Measurements from ENCODE around the gene KLF13. TPM values are rescaled to one million over a fixed set of nuclear protein-coding genes. Genes with fewer than 3 reads are reported as not detected.
"Not testable (repeated sequence)": the region's sequence is repeated elsewhere in the genome, so short reads cannot be mapped to it uniquely, and the experiment has no call there.

Gene KLF13
- total RNA-seq, 2 donors from 2014 or later, result 25.7 to 38.4 TPM

DNA sequence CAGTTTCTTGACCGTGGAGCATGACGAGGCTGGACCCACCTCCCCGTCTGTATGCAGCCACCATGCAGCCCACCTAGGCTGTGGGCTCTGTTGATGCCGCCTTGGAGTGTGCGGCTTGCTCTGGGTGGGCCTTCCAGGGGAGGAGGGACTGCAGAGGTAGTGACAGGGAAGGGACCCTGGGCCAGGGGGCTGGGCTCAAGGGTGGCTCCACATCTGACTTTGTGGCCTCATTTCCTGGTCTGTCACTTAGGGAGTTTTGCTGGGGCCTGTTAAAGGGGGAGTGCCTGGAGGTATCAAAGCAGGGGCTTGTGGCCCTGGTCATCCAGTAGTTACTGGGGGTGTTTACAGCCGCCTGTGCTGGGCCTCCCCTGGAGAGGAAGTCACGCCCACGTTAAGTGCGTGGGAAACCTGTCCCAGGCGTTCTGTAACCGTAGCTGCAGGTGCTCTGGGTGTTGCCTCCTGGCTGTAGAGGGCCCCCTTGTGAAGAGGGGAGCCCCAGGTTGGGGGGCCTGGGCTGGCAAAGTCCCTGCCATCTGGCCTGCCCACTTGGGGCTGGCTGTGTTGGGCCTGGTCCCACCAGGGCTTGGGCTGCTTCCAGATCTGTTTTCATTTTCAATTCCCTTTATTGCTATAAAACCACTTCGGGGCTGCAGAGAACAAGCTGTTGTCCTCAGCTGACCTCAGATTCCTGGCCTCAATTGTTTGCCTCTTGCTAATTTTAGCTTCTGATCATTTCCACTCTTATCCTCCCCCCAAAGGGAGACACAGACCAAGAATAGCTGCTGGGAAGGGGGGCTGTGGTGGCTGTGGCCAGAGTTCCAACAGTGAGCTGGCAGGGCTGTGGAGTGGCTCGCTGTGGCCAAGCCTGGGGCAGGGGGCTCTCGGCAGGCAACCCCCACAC, 26.5 kb downstream of the KLF13 start:
- intact Hi-C loops (cut with DNase I), result no loop called here
- ATAC-seq, result peak; percentile 41
- Histone ChIP-seq H3K36me3 (replicated peaks in 1 of 2; ENCODE audit: insufficient read depth in 1 of 2, low read depth in 2 of 2) (no peaks in the 10 kb centered on the region), H3K27me3 (no peaks in the 10 kb centered on the region), H3K9me3 (no peaks in the 10 kb centered on the region), H3K4me1 (peaks cover 97% of the 10 kb centered on the region), H3K4me3 (no peak overlapping the region), H3K27ac (peak overlapping the region; percentile 86 to 97 (median 89))
- TF ChIP-seq, protein P1, sequence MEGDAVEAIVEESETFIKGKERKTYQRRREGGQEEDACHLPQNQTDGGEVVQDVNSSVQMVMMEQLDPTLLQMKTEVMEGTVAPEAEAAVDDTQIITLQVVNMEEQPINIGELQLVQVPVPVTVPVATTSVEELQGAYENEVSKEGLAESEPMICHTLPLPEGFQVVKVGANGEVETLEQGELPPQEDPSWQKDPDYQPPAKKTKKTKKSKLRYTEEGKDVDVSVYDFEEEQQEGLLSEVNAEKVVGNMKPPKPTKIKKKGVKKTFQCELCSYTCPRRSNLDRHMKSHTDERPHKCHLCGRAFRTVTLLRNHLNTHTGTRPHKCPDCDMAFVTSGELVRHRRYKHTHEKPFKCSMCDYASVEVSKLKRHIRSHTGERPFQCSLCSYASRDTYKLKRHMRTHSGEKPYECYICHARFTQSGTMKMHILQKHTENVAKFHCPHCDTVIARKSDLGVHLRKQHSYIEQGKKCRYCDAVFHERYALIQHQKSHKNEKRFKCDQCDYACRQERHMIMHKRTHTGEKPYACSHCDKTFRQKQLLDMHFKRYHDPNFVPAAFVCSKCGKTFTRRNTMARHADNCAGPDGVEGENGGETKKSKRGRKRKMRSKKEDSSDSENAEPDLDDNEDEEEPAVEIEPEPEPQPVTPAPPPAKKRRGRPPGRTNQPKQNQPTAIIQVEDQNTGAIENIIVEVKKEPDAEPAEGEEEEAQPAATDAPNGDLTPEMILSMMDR (IDR thresholded peaks at IDR 0.05), result no peak
- TF ChIP-seq POLR2A (IDR thresholded peaks at IDR 0.05), result peak in 1 of 3 donors; percentile 4
- peak; percentile 52 to 82 (median 65) for DNase-seq
- WGBS, 2 donors, result 0 to 28% methylated on average over 5 to 10 of the region's 14 CpGs

DNA sequence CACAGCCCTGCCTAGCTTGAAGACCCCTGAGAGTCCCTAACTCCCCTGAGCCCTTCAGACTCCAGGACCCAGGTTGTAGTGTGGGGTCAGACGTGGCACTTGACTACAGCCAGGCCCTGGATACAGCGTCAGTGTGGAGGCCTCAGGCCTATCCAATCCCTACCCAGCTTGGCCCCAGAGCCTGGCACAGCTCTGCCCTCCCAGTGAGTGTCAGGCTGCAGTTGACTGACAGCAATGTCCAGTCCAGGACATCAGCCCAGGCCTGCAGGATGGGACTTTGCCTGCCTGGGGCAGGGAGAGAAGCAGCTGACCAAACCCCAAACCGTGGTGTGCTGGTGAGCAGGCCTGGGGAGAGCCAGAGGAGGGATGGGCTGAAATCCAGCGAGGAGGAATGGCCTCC, 27.3 kb downstream of the KLF13 start:
- peak overlapping the region; percentile 86 to 97 (median 89) for H3K27ac ChIP-seq
- intact Hi-C loops (cut with DNase I), result no loop called here
- no peak overlapping the region for H3K4me3 ChIP-seq
- ATAC-seq, result no peak
- H3K9me3 ChIP-seq, result no peaks in the 10 kb centered on the region
- H3K4me1 ChIP-seq, result peaks cover 100% of the 10 kb centered on the region
- H3K36me3 ChIP-seq (replicated peaks in 1 of 2; ENCODE audit: insufficient read depth in 1 of 2, low read depth in 2 of 2), result no peaks in the 10 kb centered on the region
- peak in 1 of 3 donors; percentile 5 for TF ChIP-seq POLR2A (IDR thresholded peaks at IDR 0.05)
- TF ChIP-seq, protein P1 (IDR thresholded peaks at IDR 0.05), result no peak
- no peaks in the 10 kb centered on the region for H3K27me3 ChIP-seq
- peak; percentile 31 to 42 (median 38) for DNase-seq
- WGBS, 2 donors, result 23 to 34% methylated on average over 4 of the region's 4 CpGs

DNA sequence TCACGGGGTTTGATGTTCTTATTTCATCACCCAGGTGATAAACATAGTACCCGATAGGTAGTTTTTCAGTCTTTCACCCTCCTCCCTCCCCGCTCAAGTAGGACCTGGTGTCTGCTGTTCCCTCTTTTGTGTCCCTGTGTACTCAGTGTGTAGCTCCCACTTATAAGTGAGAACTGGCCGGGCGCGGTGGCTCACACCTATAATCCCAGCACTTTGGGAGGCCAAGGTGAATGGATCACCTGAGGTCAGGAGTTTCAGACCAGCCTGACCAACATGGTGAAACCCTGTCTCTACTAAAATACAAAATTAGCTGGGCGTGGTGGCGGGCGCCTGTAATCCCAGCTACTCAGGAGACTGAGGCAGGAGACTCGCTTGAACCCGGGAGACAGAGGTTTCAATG, 29.5 kb downstream of the KLF13 start:
- not testable (repeated sequence) for H3K27me3 ChIP-seq
- H3K4me1 ChIP-seq, result peaks cover 100% of the 10 kb centered on the region
- WGBS, 2 donors, result 96% methylated on average over 11 of the region's 11 CpGs

DNA sequence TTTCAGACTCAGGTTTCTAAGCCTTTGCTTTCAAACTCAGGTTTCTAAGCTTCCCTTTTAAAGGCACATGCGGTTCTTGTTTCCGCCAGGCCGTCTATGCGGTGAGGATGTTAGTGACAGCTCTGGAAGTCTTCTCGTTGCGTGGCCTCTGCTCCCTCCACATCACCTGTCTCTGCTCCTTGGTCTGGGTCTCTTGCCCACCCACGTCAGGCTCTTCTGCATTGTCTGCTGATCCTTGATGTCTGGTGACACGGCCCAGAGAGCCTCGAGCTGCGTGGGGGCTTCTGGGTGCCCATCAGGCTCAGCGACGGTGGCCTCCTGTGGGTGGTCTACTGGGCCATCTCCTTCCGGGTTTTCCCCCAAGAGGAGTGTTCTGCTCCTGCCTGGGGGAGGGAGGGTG, 30.5 kb downstream of the KLF13 start:
- DNase-seq, result no peak
- Histone ChIP-seq H3K9me3 (no peaks in the 10 kb centered on the region), H3K4me1 (peaks cover 100% of the 10 kb centered on the region), H3K27me3 (no peaks in the 10 kb centered on the region), H3K27ac (peak overlapping the region; percentile 1 to 98 (median 94)), H3K4me3 (no peak overlapping the region), H3K36me3 (replicated peaks in 1 of 2; ENCODE audit: insufficient read depth in 1 of 2, low read depth in 2 of 2) (no peaks in the 10 kb centered on the region)
- intact Hi-C loops (cut with DNase I), result no loop called here
- TF ChIP-seq, protein P1 (IDR thresholded peaks at IDR 0.05), result no peak
- no peak for TF ChIP-seq POLR2A (IDR thresholded peaks at IDR 0.05)
- ATAC-seq, result no peak
- 50 to 72% methylated on average over 13 of the region's 13 CpGs for WGBS, 2 donors

More for the DNA sequence above, 29.5 kb downstream of the KLF13 start:
- H3K9me3 ChIP-seq; H3K36me3 ChIP-seq (replicated peaks in 1 of 2; ENCODE audit: insufficient read depth in 1 of 2, low read depth in 2 of 2); ATAC-seq; intact Hi-C loops (cut with DNase I); DNase-seq; H3K4me3 ChIP-seq: not testable (repeated sequence)
- peak overlapping the region in 2 of 4 donors; percentile 97 to 98 for H3K27ac ChIP-seq

DNA sequence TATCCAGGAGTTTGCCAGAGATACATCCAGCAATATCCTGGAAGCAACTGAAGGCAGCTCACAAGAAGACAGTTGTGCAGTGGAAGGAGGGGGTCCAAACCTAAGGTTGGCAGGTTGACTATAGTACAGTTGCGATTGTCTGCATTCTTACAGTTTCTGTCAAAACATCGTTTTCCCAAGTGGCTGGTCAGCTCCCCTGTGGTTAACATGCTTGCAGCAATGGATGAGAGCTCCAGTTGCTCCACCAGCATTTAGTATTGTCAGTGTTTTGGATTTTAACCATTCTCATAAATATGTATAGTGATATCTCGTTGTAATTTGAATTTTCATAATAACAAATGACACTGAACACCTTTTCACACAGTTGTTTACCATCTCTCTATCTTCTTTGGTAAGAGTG, 31.5 kb downstream of the KLF13 start:
- ATAC-seq, result no peak
- 72 to 73% methylated on average over 3 of the region's 3 CpGs for WGBS, 2 donors
- intact Hi-C loops (cut with DNase I), result no loop called here

More for the DNA sequence above, 31.5 kb downstream of the KLF13 start:
- no peak for DNase-seq
- Histone ChIP-seq H3K9me3 (no peaks in the 10 kb centered on the region), H3K27me3 (no peaks in the 10 kb centered on the region), H3K27ac (peak overlapping the region; percentile 17 to 98 (median 94)), H3K4me1 (peaks cover 100% of the 10 kb centered on the region), H3K36me3 (replicated peaks in 1 of 2; ENCODE audit: insufficient read depth in 1 of 2, low read depth in 2 of 2) (no peaks in the 10 kb centered on the region), H3K4me3 (no peak overlapping the region)
- no peak for TF ChIP-seq POLR2A (IDR thresholded peaks at IDR 0.05)
- TF ChIP-seq, protein P1 (IDR thresholded peaks at IDR 0.05), result no peak

All from body of pancreas (tissue), 4 donors.